Mesenchymal stem cell (in vitro differentiated cells and primary cell): ENCODE results near the gene ELMO3.
A peak's percentile ranks its signal among the peaks of the same experiment; 100 is the strongest.

Source experiments
- DNase-seq: peaks from one replicate; pipeline ENCODE4 v3.0.0-alpha.2; 2013
- H2AFZ ChIP-seq: one replicate; pipeline ENCODE4 v1.6.1; 2013; ENCODE audit warnings: low read depth, mild to moderate bottlenecking, control low read depth, inconsistent platforms, low read length, moderate library complexity
- H2AK5ac ChIP-seq: 2 replicates; pipeline ENCODE4 v1.6.1; 2013; ENCODE audit warnings: low read length, moderate library complexity, mild to moderate bottlenecking, inconsistent platforms; ENCODE audit not compliant: severe bottlenecking
- H2BK120ac ChIP-seq: one replicate; pipeline ENCODE4 v1.6.1; 2013; ENCODE audit warnings: low read depth, mild to moderate bottlenecking, inconsistent platforms, low read length, moderate library complexity
- H2BK12ac ChIP-seq, 2 experiments: one replicate each; pipeline ENCODE4 v1.6.1; 2013; ENCODE audit warnings: inconsistent platforms in 2 of 2, low read length in 2 of 2, mild to moderate bottlenecking in 2 of 2, moderate library complexity in 2 of 2, control low read depth in 1 of 2
- H2BK15ac ChIP-seq: one replicate; pipeline ENCODE4 v1.6.1; 2013; ENCODE audit warnings: mild to moderate bottlenecking, low read depth, inconsistent platforms; ENCODE audit not compliant: poor library complexity, severe bottlenecking
- H2BK5ac ChIP-seq: 2 replicates; pipeline ENCODE4 v1.6.1; 2013; ENCODE audit warnings: low read depth, mild to moderate bottlenecking, low read length, control low read depth, inconsistent platforms; ENCODE audit not compliant: poor library complexity, severe bottlenecking
- H3K14ac ChIP-seq, 2 experiments: one replicate each; pipeline ENCODE4 v1.6.1; 2013; ENCODE audit warnings: inconsistent platforms in 2 of 2, low read length in 2 of 2, control low read depth in 1 of 2, mild to moderate bottlenecking in 1 of 2, moderate library complexity in 1 of 2
- H3K18ac ChIP-seq, 2 experiments: one replicate each; pipeline ENCODE4 v1.6.1; 2013; ENCODE audit warnings: inconsistent platforms in 2 of 2, low read length in 2 of 2, control low read depth in 1 of 2, low read depth in 1 of 2, mild to moderate bottlenecking in 1 of 2
- H3K23ac ChIP-seq, 2 experiments: one replicate each; pipeline ENCODE4 v1.6.1; 2013; ENCODE audit warnings: inconsistent platforms in 2 of 2, low read length in 2 of 2, mild to moderate bottlenecking in 2 of 2, moderate library complexity in 2 of 2, control low read depth in 1 of 2
- H3K27ac ChIP-seq: 2 replicates; pipeline ENCODE4 v1.5.1; 2013; ENCODE audit warnings: mild to moderate bottlenecking, moderate library complexity, low read length, control low read depth, inconsistent platforms; ENCODE audit not compliant: poor library complexity, severe bottlenecking
- H3K27me3 ChIP-seq, 2 experiments: 2 replicates each; pipeline versions ENCODE4 v1.6.1 to v1.7.0; 2013; ENCODE audit warnings: low read length in 2 of 2, mild to moderate bottlenecking in 2 of 2, moderate library complexity in 2 of 2, control low read depth in 1 of 2, inconsistent platforms in 1 of 2; ENCODE audit not compliant: control insufficient read depth in 1 of 2, insufficient read depth in 1 of 2
- H3K36me3 ChIP-seq, 2 experiments: 2 replicates each; pipeline versions ENCODE4 v1.6.1 to v1.7.0; 2013; ENCODE audit warnings: low read length in 2 of 2, control low read depth in 1 of 2, inconsistent platforms in 1 of 2, low read depth in 1 of 2, mild to moderate bottlenecking in 1 of 2; ENCODE audit not compliant: insufficient read depth in 2 of 2, control insufficient read depth in 1 of 2
- H3K4ac ChIP-seq, 2 experiments: one replicate each; pipeline ENCODE4 v1.6.1; 2013; ENCODE audit warnings: inconsistent platforms in 2 of 2, low read length in 2 of 2, mild to moderate bottlenecking in 2 of 2, moderate library complexity in 2 of 2, control low read depth in 1 of 2, low read depth in 1 of 2
- H3K4me1 ChIP-seq: 2 replicates; pipeline ENCODE4 v1.6.1; 2013; ENCODE audit warnings: low read depth, low read length, control low read depth; ENCODE audit not compliant: control insufficient read depth, insufficient read depth
- H3K4me2 ChIP-seq: 2 replicates; pipeline ENCODE4 v1.6.1; 2013; ENCODE audit warnings: low read length, mild to moderate bottlenecking, inconsistent platforms; ENCODE audit not compliant: poor library complexity, severe bottlenecking
- H3K4me3 ChIP-seq, 2 experiments: 2 replicates each; pipeline versions ENCODE4 v1.5.1 to v1.7.0; 2013; ENCODE audit warnings: low read length in 2 of 2, mild to moderate bottlenecking in 2 of 2, control low read depth in 1 of 2, low read depth in 1 of 2; ENCODE audit not compliant: insufficient read depth in 1 of 2
- H3K79me1 ChIP-seq: replicated peaks from 2 replicates; pipeline ENCODE4 v1.6.1; 2013; ENCODE audit warnings: mild to moderate bottlenecking, control low read depth, low read length, inconsistent platforms; ENCODE audit not compliant: poor library complexity, severe bottlenecking
- H3K9ac ChIP-seq: 2 replicates; pipeline ENCODE4 v1.7.0; 2013; ENCODE audit warnings: mild to moderate bottlenecking, low read length, moderate library complexity
- H3K9me3 ChIP-seq: 2 replicates; pipeline ENCODE4 v1.7.0; 2013; ENCODE audit warnings: mild to moderate bottlenecking, low read length; ENCODE audit not compliant: control insufficient read depth
- H4K8ac ChIP-seq: one replicate; pipeline ENCODE4 v1.6.1; 2013; ENCODE audit warnings: inconsistent platforms, mild to moderate bottlenecking, low read length, moderate library complexity
- H4K91ac ChIP-seq: one replicate; pipeline ENCODE4 v1.6.1; 2013; ENCODE audit warnings: mild to moderate bottlenecking, low read length, inconsistent platforms
- WGBS: methylation state at CpG from one replicate; pipeline ENCODE4 v1.1.7; 2013; ENCODE audit warnings: mixed read lengths; 5-methylcytosine and 5-hydroxymethylcytosine counted together

ELMO3 gene

DNA sequence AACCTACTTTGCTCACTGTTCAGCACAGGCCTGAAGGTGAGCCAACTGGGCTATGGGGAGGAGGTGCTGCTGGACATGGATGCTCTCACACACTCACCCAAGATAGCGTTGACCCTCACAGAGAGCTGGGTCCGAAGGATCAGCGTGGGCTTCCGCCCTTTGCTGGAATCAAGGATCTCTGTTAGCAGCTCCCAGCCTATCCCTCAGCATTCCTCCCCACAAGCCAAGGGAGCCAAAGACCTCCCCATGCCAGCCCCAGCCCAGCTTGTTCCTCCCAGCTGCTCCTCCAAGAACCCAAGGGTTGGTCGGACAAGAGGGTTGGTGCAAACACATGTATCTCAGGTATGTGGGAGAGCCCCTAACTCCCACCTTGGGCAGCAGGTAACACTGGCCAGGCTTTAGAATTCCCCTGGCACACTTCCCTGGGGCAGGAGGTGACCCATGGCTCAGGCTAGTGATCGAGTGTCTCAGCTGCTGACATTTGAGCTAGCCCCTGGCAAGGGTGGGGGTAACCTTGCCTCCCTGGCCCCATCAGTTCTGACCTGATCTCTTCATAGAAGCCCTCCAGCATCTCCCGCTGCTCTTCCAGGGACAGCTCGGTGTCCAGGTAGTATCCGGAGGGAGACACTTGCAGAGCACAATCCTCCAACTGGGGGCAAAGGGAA, 40.0 kb downstream of the ELMO3 start:
- Histone ChIP-seq H3K4me2 (no peak overlapping the region), H2BK12ac (peak overlapping the region in 1 of 2 experiments; percentile 32), H3K9ac (no peak overlapping the region), H3K9me3 (no peaks in the 10 kb centered on the region), H3K23ac (no peak overlapping the region), H2AK5ac (no peak overlapping the region), H2BK5ac (no peak overlapping the region), H2BK15ac (no peak overlapping the region), H3K4me3 (no peak overlapping the region), H3K14ac (no peak overlapping the region), H3K27ac (no peak overlapping the region), H4K8ac (no peak overlapping the region), H3K4ac (peak overlapping the region in 1 of 2 experiments; percentile 25), H3K27me3 (no peaks in the 10 kb centered on the region), H3K18ac (no peak overlapping the region), H3K4me1 (peaks cover 24% of the 10 kb centered on the region), H2BK120ac (no peak overlapping the region), H2AFZ (no peak overlapping the region), H3K79me1 (peaks cover 46% of the 10 kb centered on the region), H3K36me3 (peaks cover 60 to 67% of the 10 kb centered on the region in 2 experiments), H4K91ac (no peak overlapping the region)
- over 99% methylated on average over 9 of the region's 9 CpGs for WGBS
- no peak for DNase-seq

DNA sequence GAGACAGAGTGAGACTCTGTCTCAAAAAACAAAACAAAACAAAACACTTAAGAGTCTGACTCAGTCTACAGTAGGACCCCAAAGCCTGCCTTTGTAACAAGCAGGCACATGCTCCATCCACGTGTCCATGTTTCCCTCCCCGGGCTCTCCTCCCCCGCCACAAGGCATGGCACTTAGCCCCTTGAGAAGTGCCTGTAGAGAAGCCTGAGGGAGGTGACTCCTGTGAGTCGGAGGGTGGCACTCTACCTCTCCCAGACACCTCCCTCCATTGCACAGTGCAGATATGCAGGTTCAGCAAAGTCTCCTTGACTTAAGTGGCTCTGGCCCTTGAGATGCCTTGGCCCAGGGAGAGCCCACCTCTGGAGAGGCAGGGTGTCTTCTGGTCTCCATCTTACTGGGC, 41.6 kb downstream of the ELMO3 start:
- H3K79me1 ChIP-seq = peaks cover 39% of the 10 kb centered on the region
- H3K9me3 ChIP-seq = no peaks in the 10 kb centered on the region
- peak overlapping the region; percentile 58 to 94 for H3K18ac ChIP-seq
- peaks cover 47 to 55% of the 10 kb centered on the region in 2 experiments for H3K36me3 ChIP-seq
- H3K27ac ChIP-seq = peak overlapping the region; percentile 95
- peak overlapping the region; percentile 66 for H2BK15ac ChIP-seq
- peak overlapping the region; percentile 62 to 97 for H3K4ac ChIP-seq
- H2AK5ac ChIP-seq = peak overlapping the region; percentile 96
- WGBS = 37% methylated on average over 4 of the region's 4 CpGs
- peak; percentile 77 for DNase-seq
- no peak overlapping the region for H3K4me2 ChIP-seq
- peak overlapping the region; percentile 68 for H3K9ac ChIP-seq
- no peak overlapping the region for H2AFZ ChIP-seq
- peak overlapping the region in 1 of 2 experiments; percentile 88 for H3K14ac ChIP-seq
- peak overlapping the region; percentile 87 for H4K91ac ChIP-seq
- H2BK12ac ChIP-seq = peak overlapping the region; percentile 59 to 99
- H3K4me1 ChIP-seq = peaks cover 40% of the 10 kb centered on the region
- peak overlapping the region; percentile 67 for H2BK5ac ChIP-seq
- peak overlapping the region; percentile 97 for H2BK120ac ChIP-seq
- H3K27me3 ChIP-seq = no peaks in the 10 kb centered on the region
- H3K23ac ChIP-seq = peak overlapping the region in 1 of 2 experiments; percentile 76
- no peak overlapping the region for H3K4me3 ChIP-seq
- peak overlapping the region; percentile 77 for H4K8ac ChIP-seq

DNA sequence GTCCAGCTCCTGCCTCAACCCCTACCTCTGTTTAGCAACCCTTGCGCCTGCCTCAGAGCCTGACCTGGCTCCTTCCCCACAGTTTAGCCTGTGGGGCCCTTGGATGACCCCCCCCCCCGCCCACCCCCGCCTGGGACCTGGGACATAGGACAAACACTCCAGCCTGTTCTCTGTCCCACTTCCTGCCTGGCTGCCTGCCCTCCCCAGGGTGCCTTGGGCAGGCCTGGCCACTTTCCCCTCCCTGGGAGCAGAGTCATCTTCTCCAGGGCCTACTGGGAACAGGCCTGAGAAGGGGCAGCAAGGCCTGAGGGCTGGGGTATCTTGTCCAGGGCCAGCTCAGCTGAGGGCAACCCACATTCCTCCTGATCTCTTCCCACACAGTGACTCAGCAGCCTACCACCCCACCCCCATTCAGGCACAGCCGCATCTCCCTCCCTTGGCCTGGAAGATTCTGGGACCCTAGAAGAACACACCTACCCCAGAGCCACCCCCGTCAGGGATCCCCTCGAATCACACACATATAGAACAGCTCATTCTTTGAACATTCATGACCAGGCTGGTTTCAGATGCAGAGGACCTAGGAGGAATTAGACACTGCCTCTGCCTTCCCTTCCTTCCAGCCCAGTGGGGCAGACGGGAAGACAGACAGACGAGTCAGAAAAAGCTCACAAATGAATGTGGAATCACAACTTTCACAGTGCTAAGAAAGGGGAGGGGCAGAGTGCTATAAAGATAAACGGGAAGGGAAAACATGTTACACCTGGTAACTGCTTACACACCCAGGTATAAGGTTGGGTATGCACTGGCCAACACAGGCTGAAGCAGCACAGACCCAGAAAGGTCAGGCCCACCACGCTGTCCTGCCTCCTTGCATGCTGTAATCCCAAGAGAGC, 42.3 kb downstream of the ELMO3 start:
- Histone ChIP-seq H4K91ac (peak overlapping the region; percentile 95), H4K8ac (peak overlapping the region; percentile 92), H3K36me3 (peaks cover 40 to 47% of the 10 kb centered on the region in 2 experiments), H3K4me2 (peak overlapping the region; percentile 24), H3K4ac (peak overlapping the region; percentile 62 to 97), H3K4me3 (peak overlapping the region in 1 of 2 experiments; percentile 6), H2BK120ac (peak overlapping the region; percentile 97), H3K4me1 (peaks cover 45% of the 10 kb centered on the region), H2BK15ac (peak overlapping the region; percentile 66), H3K18ac (peak overlapping the region; percentile 88 to 94), H2BK5ac (peak overlapping the region; percentile 67), H3K27ac (peak overlapping the region; percentile 95), H2AFZ (no peak overlapping the region), H2BK12ac (peak overlapping the region; percentile 97 to 99), H3K23ac (peak overlapping the region in 1 of 2 experiments; percentile 76), H3K14ac (peak overlapping the region in 1 of 2 experiments; percentile 88), H3K9me3 (no peaks in the 10 kb centered on the region), H3K27me3 (no peaks in the 10 kb centered on the region), H2AK5ac (peak overlapping the region; percentile 96), H3K9ac (peak overlapping the region; percentile 68), H3K79me1 (peaks cover 32% of the 10 kb centered on the region)
- peak; percentile 94 for DNase-seq
- 32% methylated on average over 7 of the region's 10 CpGs for WGBS
